HEK293T (cell line): ENCODE measurements around the gene EDC3.
"Not testable (repeated sequence)": the region's sequence is repeated elsewhere in the genome, so short reads cannot be mapped to it uniquely, and the experiment has no call there.

Source experiments
- CTCF ChIA-PET: fragments of 350-600 bp; formaldehyde crosslinking; extraction: SDS; loops from one replicate; lab custom pipeline; 2021; ENCODE audit warnings: antibody characterized with exemption, inconsistent platforms; lab: Yijun Ruan, JAX
- POLR2A ChIA-PET: fragments of 350-600 bp; formaldehyde crosslinking; extraction: SDS; loops from one replicate; lab custom pipeline; 2020; ENCODE audit warnings: antibody characterized with exemption, inconsistent platforms; lab: Yijun Ruan, JAX
- DNase-seq: peaks from one replicate; pipeline ENCODE4 v3.0.0; 2012; ENCODE audit warnings: mixed read lengths; ENCODE audit errors: extremely low spot score
- ARNT ChIP-seq: fragments of 450-650 bp; IDR thresholded peaks from 2 replicates; pipeline ENCODE4 v1.6.1; 2017; ENCODE audit warnings: mild to moderate bottlenecking
- BHLHE40 ChIP-seq: fragments of 450-650 bp; IDR thresholded peaks from 2 replicates; pipeline ENCODE4 v1.6.1; 2016; ENCODE audit warnings: mild to moderate bottlenecking, moderate library complexity, borderline replicate concordance
- CTBP1 ChIP-seq: fragments of 450-650 bp; IDR thresholded peaks from 2 replicates; pipeline ENCODE4 v1.6.1; 2016; ENCODE audit warnings: borderline replicate concordance
- ELF4 ChIP-seq: fragments of 450-650 bp; IDR thresholded peaks from 2 replicates; pipeline ENCODE4 v1.6.1; 2017; ENCODE audit warnings: antibody characterized with exemption
- FOXA1 ChIP-seq: fragments of 450-650 bp; IDR thresholded peaks from 2 replicates; pipeline ENCODE4 v1.6.1; 2016; ENCODE audit warnings: mild to moderate bottlenecking
- FOXK2 ChIP-seq: fragments of 450-650 bp; IDR thresholded peaks from 2 replicates; pipeline ENCODE4 v1.6.1; 2016; ENCODE audit warnings: mild to moderate bottlenecking
- FOXM1 ChIP-seq: fragments of 450-650 bp; IDR thresholded peaks from 2 replicates; pipeline ENCODE4 v1.6.1; 2017; ENCODE audit warnings: mild to moderate bottlenecking, borderline replicate concordance
- HDGF ChIP-seq: fragments of 450-650 bp; IDR thresholded peaks from 2 replicates; pipeline ENCODE4 v1.6.1; 2017; ENCODE audit warnings: antibody characterized with exemption, borderline replicate concordance
- L3MBTL2 ChIP-seq: fragments of 450-650 bp; conservative IDR thresholded peaks from 2 replicates; pipeline ENCODE4 v1.6.1; 2016; ENCODE audit warnings: mild to moderate bottlenecking
- LEF1 ChIP-seq: fragments of 450-650 bp; IDR thresholded peaks from 2 replicates; pipeline ENCODE4 v1.6.1; 2017; ENCODE audit warnings: mild to moderate bottlenecking, borderline replicate concordance
- NFRKB ChIP-seq: fragments of 450-650 bp; IDR thresholded peaks from 2 replicates; pipeline ENCODE4 v1.6.1; 2016; ENCODE audit warnings: mild to moderate bottlenecking, moderate library complexity
- PKNOX1 ChIP-seq: fragments of 450-650 bp; IDR thresholded peaks from 2 replicates; pipeline ENCODE4 v1.6.1; 2016
- SP1 ChIP-seq: fragments of 450-650 bp; IDR thresholded peaks from 2 replicates; pipeline ENCODE4 v1.6.1; 2017
- SUZ12 ChIP-seq: fragments of 450-650 bp; IDR thresholded peaks from 2 replicates; pipeline ENCODE4 v1.6.1; 2016; ENCODE audit warnings: mild to moderate bottlenecking
- TARDBP ChIP-seq: fragments of 450-650 bp; IDR thresholded peaks from 2 replicates; pipeline ENCODE4 v1.6.1; 2016
- ZNF384 ChIP-seq: fragments of 450-650 bp; IDR thresholded peaks from 2 replicates; pipeline ENCODE4 v1.6.1; 2016

Gene EDC3

GRCh38 chr15:74631408-74631807, 64.4 kb downstream of the EDC3 start:
- DNase-seq = no peak
- ChIA-PET CTCF (interaction anchor here (0.7 to 8.2 kb wide), 19 partner anchors 9 to 258 kb away, joined by 3 to 205 read pairs (median 3); no protein-coding TSS in a partner anchor), POLR2A (interaction anchor here (1.2 to 5.7 kb wide), 2 partner anchors 11 to 129 kb away, joined by 5 to 28 read pairs; no protein-coding TSS in a partner anchor)
- TF ChIP-seq SUZ12 (no peak), BHLHE40 (no peak), ELF4 (no peak), FOXM1 (no peak), ARNT (no peak), FOXK2 (no peak), CTBP1 (no peak), HDGF (no peak)

GRCh38 chr15:74631087-74631385, 64.8 kb downstream of the EDC3 start:
- CTCF ChIA-PET = interaction anchor here (0.8 to 8.2 kb wide), 10 partner anchors 9 to 258 kb away, joined by 3 to 205 read pairs (median 4); no protein-coding TSS in a partner anchor
- no peak for TF ChIP-seq NFRKB
- no peak for TF ChIP-seq SP1
- TF ChIP-seq CTBP1 = no peak
- TF ChIP-seq FOXK2 = no peak
- POLR2A ChIA-PET = interaction anchor here (1.2 kb wide), 1 partner anchor 11 kb away, joined by 5 read pairs; no protein-coding TSS in a partner anchor
- no peak for DNase-seq

- POLR2A ChIA-PET = no interaction called here
- CTCF ChIA-PET = interaction anchor here (0.8 to 8.2 kb wide), 7 partner anchors 8 to 150 kb away, joined by 3 to 205 read pairs (median 3); no protein-coding TSS in a partner anchor
- TF ChIP-seq BHLHE40 = no peak
- TF ChIP-seq NFRKB = no peak
- no peak for TF ChIP-seq L3MBTL2
- TF ChIP-seq SUZ12 = no peak
- TF ChIP-seq LEF1 = no peak
- no peak for DNase-seq
These were observed 65.3 kb downstream of the EDC3 start for GRCh38 chr15:74630284-74631086.

- CTCF ChIA-PET = interaction anchor here (8.2 kb wide), 1 partner anchor 140 kb away, joined by 205 read pairs; no protein-coding TSS in a partner anchor
- POLR2A ChIA-PET, DNase-seq: not testable (repeated sequence)
These were observed 66.1 kb downstream of the EDC3 start for GRCh38 chr15:74629696-74630095.

- CTCF ChIA-PET = interaction anchor here (0.5 to 1.2 kb wide), 5 partner anchors 12 to 256 kb away, joined by 3 to 7 read pairs (median 3); no protein-coding TSS in a partner anchor
- TF ChIP-seq ELF4 (no peak), SUZ12 (no peak), ZNF384 (no peak), FOXK2 (no peak), HDGF (no peak), FOXM1 (no peak), TARDBP (no peak), SP1 (no peak), FOXA1 (no peak), CTBP1 (no peak), NFRKB (no peak), LEF1 (no peak), PKNOX1 (no peak), ARNT (no peak)
- DNase-seq = no peak
- POLR2A ChIA-PET = interaction anchor here (0.7 to 1.0 kb wide), 2 partner anchors 11 to 131 kb away, joined by 3 to 5 read pairs; no protein-coding TSS in a partner anchor
These were observed 66.9 kb downstream of the EDC3 start for GRCh38 chr15:74628949-74629348.

- ChIA-PET POLR2A (interaction anchor here (0.7 to 1.0 kb wide), 2 partner anchors 10 to 132 kb away, joined by 3 to 5 read pairs; no protein-coding TSS in a partner anchor), CTCF (interaction anchor here (0.5 to 1.2 kb wide), 4 partner anchors 11 to 255 kb away, joined by 3 to 5 read pairs (median 3); no protein-coding TSS in a partner anchor)
- DNase-seq = no peak
These were observed 67.6 kb downstream of the EDC3 start for GRCh38 chr15:74628199-74628598.

GRCh38 chr15:74627766-74628165, 68.1 kb downstream of the EDC3 start:
- POLR2A ChIA-PET = interaction anchor here (1.0 to 1.4 kb wide), 2 partner anchors 10 to 13 kb away, joined by 4 to 5 read pairs; no protein-coding TSS in a partner anchor
- DNase-seq = no peak
- CTCF ChIA-PET = interaction anchor here (1.3 kb wide), 1 partner anchor 140 kb away, joined by 3 read pairs; no protein-coding TSS in a partner anchor
- TF ChIP-seq LEF1 = no peak

More at GRCh38 chr15:74628199-74628598, 67.6 kb downstream of the EDC3 start:
- no peak for TF ChIP-seq PKNOX1
